Left lung (tissue), 10 donors: Measurements from ENCODE around the gene LKAAEAR1. TPM values are rescaled to one million over a fixed set of nuclear protein-coding genes. Genes with fewer than 3 reads are reported as not detected.

Experiments
- ATAC-seq: fragments of 200-7000 bp; cut with Tn5 transposase; one replicate; pipeline ENCODE4 v1.9.1; 2020; ENCODE audit warnings: moderate library complexity
- DNase-seq, 4 donors: peaks; one replicate each; pipeline ENCODE4 v3.0.0-alpha.2; 2013 to 2020
- H3K27ac ChIP-seq, 2 donors: fragments of 200-600 bp; sonication (generic) in 1 of 2; one replicate each; pipeline versions ENCODE4 v1.5.0 to v1.8.0; 2020 to 2021
- H3K27me3 ChIP-seq, 2 donors: fragments of 200-600 bp; sonication (generic) in 1 of 2; one replicate each; pipeline versions ENCODE4 v1.5.0 to v1.8.0; 2020 to 2021
- H3K36me3 ChIP-seq, 2 donors: fragments of 200-600 bp; sonication (generic) in 1 of 2; one replicate each; pipeline versions ENCODE4 v1.5.0 to v1.8.0; 2020 to 2021
- H3K4me1 ChIP-seq, 2 donors: fragments of 200-600 bp; one replicate each; pipeline ENCODE4 v1.8.0; 2021
- H3K4me3 ChIP-seq, 2 donors: fragments of 200-600 bp; sonication (generic) in 1 of 2; one replicate each; pipeline versions ENCODE4 v1.5.0 to v1.8.0; 2020 to 2021; ENCODE audit warnings: mild to moderate bottlenecking in 1 of 2
- H3K9me3 ChIP-seq, 2 donors: fragments of 200-600 bp; sonication (generic) in 1 of 2; one replicate each; pipeline versions ENCODE4 v1.5.0 to v1.8.0; 2020 to 2021
- intact Hi-C, 2 donors: fragments of 100-400 bp; cut with DNase I; formaldehyde crosslinking; loops; one replicate each; pipeline versions ENCODE4 v1.11.2 to v1.14.2; 2022
- polyA plus RNA-seq, 6 donors: library from polyadenylated mRNA; unstranded; fragments of 120-200 nt; gene quantifications; one replicate each; pipeline ENCODE4 v1.2.1, GENCODE V29; 2013; ENCODE audit not compliant: insufficient read length in 6 of 6
- total RNA-seq, 2 donors: library from RNA; stranded (reverse); fragmentation: NEBNext Ultra II Directional; extraction: Animal tissue kit (Norgen Biotek cat#: 25700); gene quantifications; one replicate each; pipeline ENCODE4 v1.2.1, GENCODE V29; 2021
- TF ChIP-seq, protein P1 (sequence below), 2 donors: fragments of 200-600 bp; sonication (generic) in 1 of 2; IDR thresholded peaks; one replicate each; pipeline versions ENCODE4 v1.5.0 to v1.8.0; 2021; ENCODE audit warnings: antibody characterized with exemption in 2 of 2
- donor health status: DM: no; HTN: yes; CAD: no.
- donor health status: DM: no; HTN: no; CAD: no.

Gene LKAAEAR1
- total and polyA plus RNA-seq, 8 donors: 0.38 to 0.70 (median 0.45) TPM; not detected in 1

DNA sequence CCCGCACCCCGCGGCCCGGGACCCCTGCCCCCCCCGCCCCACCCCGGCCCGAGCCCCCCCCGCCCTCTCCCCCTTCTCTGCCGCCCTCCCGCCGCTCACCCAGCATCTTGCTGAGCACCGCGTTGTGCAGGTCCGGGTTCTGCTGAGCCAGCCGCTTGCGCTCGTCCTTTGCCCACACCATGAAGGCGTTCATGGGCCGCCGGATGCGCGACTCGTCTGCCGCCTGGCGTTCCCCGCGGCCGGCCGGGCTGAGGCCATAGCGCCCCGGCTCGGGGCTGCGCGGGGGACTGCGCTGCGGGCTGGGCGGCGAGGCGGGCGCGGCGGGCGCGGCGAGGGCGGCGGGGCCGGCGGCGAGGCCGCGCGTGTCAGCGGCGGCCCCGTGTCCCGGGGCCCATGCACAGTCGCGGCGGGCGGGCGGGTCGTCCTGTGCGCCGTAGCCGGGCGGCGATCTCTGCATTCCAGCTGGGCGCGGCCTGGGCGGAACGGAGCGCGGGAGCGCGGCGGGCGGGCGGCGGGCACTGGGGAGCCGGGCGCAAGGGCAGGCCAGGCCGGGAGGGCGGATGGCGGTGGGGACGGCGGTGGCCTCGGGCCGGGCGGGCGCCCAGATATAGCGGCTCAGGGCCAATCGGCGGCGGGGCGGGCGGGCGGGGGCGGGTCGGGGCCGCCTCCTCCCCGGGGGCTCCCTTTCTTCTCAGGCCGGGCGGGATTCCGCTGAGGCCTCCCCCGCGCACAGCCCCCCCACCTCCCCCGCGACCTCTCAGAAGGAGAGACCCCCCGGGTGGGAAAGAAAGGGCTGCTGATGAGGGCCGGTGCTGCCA lies 34.9 kb downstream of the LKAAEAR1 start, which contains the start of gene SOX18:
Gene SOX18, minus strand, starts transcription at position 580 of the 818 bp plus-strand sequence. Its CDS starts 123 bp downstream, at position 457.
- Histone ChIP-seq H3K27ac (peak within 1 kb of the TSS; percentile 71 to 73), H3K36me3 (peaks cover 0 to 8% of the 10 kb centered on the region in 2 donors), H3K9me3 (no peaks in the 10 kb centered on the region), H3K27me3 (peaks cover 36 to 98% of the 10 kb centered on the region in 2 donors), H3K4me1 (peaks cover 0 to 14% of the 10 kb centered on the region in 2 donors), H3K4me3 (peak within 1 kb of the TSS; percentile 22 to 48)
- DNase-seq (peak in 1 of 4 donors; percentile 74), ATAC-seq (peak; percentile 9)
- intact Hi-C loops: no loop called here
- TF ChIP-seq, protein P1, sequence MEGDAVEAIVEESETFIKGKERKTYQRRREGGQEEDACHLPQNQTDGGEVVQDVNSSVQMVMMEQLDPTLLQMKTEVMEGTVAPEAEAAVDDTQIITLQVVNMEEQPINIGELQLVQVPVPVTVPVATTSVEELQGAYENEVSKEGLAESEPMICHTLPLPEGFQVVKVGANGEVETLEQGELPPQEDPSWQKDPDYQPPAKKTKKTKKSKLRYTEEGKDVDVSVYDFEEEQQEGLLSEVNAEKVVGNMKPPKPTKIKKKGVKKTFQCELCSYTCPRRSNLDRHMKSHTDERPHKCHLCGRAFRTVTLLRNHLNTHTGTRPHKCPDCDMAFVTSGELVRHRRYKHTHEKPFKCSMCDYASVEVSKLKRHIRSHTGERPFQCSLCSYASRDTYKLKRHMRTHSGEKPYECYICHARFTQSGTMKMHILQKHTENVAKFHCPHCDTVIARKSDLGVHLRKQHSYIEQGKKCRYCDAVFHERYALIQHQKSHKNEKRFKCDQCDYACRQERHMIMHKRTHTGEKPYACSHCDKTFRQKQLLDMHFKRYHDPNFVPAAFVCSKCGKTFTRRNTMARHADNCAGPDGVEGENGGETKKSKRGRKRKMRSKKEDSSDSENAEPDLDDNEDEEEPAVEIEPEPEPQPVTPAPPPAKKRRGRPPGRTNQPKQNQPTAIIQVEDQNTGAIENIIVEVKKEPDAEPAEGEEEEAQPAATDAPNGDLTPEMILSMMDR (IDR thresholded peaks at IDR 0.05): no peak

DNA sequence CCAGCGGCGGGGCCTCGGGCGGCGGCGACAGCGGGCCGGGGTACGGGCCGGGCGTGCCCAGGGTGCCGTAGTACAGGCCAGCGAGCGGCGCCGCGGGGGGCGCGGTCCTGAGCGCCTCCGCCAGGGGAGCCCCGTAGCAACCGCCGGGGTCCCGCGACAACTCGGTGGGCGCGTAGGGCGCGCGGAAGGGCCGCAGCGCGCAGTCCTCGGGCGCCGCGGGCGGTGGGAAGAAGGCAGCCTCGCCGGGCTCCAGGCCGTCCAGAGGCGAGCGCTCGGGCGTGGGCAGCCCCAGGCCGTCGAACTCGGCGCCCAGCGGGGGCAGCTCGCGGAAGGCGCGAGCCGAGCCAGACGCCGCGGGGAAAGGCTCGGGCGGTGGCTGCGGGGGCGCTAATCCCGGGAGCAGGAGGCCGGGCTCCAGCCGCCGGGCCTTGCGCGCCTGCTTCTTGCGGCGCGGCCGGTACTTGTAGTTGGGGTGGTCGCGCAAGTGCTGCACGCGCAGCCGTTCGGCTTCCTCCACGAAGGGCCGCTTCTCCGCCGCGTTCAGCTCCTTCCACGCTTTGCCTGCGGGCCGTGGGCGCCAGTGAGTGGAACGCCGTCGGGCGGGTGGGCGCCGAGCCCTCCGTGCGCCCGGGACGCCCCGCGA lies 35.7 kb downstream of the LKAAEAR1 start:
- Histone ChIP-seq H3K27me3 (peaks cover 36 to 90% of the 10 kb centered on the region in 2 donors), H3K4me1 (peaks cover 0 to 11% of the 10 kb centered on the region in 2 donors), H3K36me3 (peaks cover 0 to 8% of the 10 kb centered on the region in 2 donors), H3K9me3 (no peaks in the 10 kb centered on the region), H3K4me3 (peak overlapping the region; percentile 22 to 48), H3K27ac (peak overlapping the region; percentile 56 to 58)
- ATAC-seq (no peak), DNase-seq (no peak)
- TF ChIP-seq, protein P1 (IDR thresholded peaks at IDR 0.05): no peak
- intact Hi-C loops: no loop called here

DNA sequence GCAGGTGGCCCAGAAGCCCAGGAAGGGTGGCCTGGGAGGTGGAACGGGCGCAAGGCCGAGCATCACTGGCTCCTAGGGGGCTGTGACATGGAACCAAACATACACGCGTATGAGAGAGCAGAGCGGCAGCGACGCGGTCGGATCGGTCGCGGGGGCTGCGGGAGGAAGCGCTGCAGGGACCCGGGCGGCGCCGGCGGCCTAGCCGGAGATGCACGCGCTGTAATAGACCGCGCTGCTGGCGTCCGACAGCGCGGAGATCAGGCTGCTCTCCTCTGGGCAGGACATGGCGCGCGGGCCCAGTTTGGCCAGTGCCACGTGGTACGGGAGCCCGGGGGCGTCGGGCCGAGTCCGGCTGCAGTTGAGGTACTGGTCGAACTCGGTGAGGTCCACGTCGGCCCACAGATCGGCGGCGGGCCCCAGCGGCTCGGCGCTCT lies 36.2 kb downstream of the LKAAEAR1 start:
- ATAC-seq: no peak
- peaks cover 0 to 11% of the 10 kb centered on the region in 2 donors for H3K4me1 ChIP-seq
- no peak for DNase-seq
- H3K36me3 ChIP-seq: peaks cover 0 to 8% of the 10 kb centered on the region in 2 donors
- TF ChIP-seq, protein P1 (IDR thresholded peaks at IDR 0.05): no peak
- intact Hi-C loops: no loop called here
- peak overlapping the region; percentile 56 to 58 for H3K27ac ChIP-seq
- H3K27me3 ChIP-seq: peaks cover 36 to 90% of the 10 kb centered on the region in 2 donors
- peak overlapping the region; percentile 22 to 48 for H3K4me3 ChIP-seq
- H3K9me3 ChIP-seq: no peaks in the 10 kb centered on the region

DNA sequence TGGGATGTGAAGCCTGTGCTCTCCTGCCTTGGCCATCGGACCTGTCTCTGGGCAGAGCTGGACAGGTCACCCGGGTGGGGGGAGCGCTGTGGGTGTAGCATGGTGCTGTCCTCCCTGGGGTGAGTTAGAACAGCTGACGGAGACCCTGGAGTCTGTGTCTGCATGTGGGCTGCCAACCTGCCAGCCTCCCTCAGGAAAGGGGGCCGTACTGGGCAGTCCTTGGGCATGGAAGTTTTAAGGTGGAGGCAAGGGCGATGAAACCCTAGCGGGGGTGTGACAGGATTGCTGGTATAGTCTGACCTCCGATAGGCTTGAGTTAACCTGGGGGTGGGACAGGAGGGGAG lies 37.2 kb downstream of the LKAAEAR1 start:
- peaks cover 4 to 16% of the 10 kb centered on the region in 2 donors for H3K4me1 ChIP-seq
- H3K36me3 ChIP-seq: peaks cover 0 to 8% of the 10 kb centered on the region in 2 donors
- H3K27ac ChIP-seq: peak overlapping the region; percentile 56 to 58
- peak overlapping the region; percentile 22 to 48 for H3K4me3 ChIP-seq
- H3K27me3 ChIP-seq: peaks cover 42 to 88% of the 10 kb centered on the region in 2 donors
- no peaks in the 10 kb centered on the region for H3K9me3 ChIP-seq
- DNase-seq: no peak
- TF ChIP-seq, protein P1 (IDR thresholded peaks at IDR 0.05): no peak
- intact Hi-C loops: no loop called here
- no peak for ATAC-seq
